ENCODE measurements around the gene TFPI.
"Not testable (repeated sequence)": the region's sequence is repeated elsewhere in the genome, so short reads cannot be mapped to it uniquely, and the experiment has no call there.

TFPI gene

DNA sequence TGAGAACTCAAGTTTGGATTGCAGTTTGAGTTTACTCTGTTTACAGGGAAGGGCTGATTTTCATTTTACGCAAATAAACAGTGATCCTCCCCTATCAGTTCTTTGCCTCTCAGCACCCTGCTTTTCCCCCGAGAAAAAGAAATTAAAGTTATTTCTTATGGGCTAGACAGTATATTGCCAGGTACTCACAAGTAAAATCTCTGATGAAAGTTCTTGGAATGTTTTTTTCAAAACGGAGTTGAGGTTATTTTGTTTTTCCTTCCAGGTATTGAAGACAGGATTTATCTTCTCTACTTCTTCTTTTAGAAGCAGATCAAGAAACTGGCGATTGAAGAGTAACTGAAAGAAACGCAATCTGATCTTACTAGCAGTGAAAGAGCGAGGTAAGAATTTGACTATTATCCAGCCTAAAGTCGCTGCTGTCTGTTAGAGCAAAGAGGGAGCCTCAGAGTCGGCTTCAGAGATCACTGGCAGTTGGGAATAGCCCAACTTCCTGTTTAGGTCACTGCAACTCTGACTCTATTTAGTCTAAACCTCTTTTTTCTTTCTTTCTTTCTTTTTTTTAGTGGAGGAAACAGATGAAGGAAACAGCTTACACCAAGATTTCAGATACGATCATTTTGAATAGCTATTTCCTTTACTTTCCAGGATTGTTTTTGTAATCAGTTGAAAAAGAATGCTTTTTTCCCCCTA is at the start of gene TFPI:
TSS of gene TFPI (minus strand) at position 425 of the 693 bp plus-strand sequence. CDS start 50,667 bp downstream, outside the sequence.
- DNase-seq: no peak

DNA sequence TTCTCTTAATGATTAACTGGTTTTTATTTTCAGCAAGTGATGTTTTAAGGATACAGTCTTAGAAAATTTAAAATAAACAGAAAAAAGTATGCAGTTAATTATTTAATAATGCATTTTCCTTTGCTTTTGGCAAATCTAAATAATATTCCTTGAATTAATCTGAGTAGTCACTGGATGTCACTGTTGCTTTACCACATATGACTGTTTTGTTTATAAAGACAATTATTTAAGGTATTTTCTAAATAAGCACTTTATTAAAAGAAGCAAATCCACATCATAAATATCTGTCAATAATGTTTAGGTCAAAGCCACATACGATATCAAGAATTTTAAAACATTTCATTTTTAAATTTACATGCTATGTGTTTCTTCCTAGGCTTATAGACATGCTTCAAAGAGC is 40.6 kb upstream of the TFPI start:
- DNase-seq: no peak

GRCh38 chr2:187593697-187594096 is 39.5 kb upstream of the TFPI start:
- no peak for DNase-seq

- no peak for DNase-seq
Observed at GRCh38 chr2:187593098-187593497, 38.9 kb upstream of the TFPI start.

DNA sequence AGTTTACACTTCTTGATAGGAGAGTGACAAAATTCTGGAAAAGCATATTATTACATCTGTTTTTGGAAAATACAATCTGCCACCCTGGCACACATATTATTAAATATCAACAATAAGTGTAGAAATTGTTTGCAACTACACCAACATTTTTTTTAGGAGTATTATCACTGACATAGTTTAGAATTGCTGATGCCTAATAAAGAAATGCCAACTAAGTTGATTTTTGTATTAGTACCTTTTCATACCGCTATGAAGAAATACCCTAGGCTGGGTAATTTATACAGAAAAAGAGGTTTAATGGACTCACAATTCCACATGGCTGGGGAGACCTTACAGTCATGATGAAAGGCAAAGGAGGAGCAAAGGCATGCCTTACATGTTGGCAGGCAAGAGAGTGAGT is 35.9 kb upstream of the TFPI start:
- DNase-seq: no peak

GRCh38 chr2:187586011-187586641 is 31.9 kb upstream of the TFPI start:
- no peak for DNase-seq

DNA sequence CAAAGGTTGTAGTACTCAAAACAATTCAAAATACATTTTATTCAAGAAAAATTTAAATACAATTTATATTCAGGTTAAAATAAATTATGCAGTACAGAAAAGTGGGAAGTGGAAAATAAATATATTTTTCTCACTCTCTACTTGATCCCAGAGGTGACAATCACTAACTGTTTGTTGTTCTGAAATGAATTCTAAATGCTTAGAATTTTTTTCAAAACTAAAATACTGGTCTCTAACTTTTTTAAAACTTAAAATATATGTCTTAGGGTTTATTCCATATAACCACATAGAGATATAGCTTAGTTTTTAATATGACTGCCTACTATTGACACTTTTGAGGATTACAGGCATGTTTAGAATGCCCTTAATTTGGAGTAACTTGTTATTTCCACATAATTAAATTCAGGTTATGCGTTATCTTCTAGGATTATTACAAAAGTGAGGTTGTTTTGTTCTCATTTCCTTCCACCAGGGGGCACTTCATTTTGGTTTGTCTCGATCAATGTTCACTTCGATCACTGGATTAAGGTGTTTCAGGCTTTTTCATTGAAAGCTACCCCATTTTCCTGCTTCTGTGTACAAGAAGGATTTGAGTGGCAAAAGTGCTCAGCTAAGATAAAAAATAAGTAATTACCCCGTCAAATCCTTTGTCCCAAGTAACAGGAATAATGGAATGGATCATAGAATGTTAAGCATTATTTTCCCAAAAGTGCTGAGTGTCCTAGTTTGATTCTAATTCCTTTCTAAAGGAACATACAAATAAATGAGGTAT is 27.1 kb upstream of the TFPI start:
- DNase-seq: no peak

DNA sequence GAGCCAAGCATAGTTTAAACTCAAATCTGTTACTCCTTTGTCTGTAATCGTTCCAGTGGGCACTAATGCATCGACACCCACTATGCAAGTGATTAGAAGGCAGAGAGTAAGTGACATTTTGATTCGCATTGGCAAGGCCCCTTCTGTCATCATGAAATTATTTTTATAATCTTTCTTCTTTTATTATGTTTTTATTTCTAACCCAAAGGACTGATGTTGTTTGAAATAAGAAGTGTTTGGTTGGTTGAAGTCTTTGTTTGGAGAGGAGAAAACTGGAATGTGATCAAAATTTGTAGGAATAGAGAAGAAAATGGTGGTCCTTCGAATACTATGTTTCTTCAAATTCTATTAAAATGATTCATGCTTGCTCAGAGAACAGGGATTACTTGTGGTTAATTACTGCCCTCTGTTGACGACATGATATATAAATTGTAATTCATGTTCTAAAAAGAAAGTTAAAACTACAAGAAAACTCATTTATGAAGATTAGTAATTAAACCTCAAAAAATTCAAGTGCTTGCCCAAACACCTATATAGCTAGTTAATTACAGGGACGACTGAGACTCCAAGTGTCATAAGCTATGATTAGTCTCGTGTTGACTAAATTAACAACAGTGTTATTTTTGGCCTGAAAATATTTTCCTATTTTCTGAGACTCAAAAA is 26.4 kb upstream of the TFPI start:
- no peak for DNase-seq

DNA sequence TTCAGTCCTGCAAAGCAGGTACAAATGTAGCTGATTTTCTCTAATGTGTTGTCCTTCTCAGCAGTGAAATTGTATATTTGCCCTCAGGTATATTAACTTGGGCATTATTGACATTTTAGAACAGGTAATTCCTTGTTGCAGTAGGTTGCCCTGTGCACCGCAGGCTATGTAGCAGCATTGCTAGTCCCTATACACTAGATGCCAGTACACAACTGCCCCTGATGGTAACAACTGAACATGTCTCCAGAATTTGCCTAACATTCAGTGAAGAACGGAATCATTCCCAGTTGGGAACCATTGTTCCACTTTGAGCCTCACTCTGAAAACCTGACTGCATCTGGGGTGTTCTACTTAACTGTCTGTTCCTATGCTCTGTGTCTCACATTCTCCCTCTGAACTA is 23.1 kb upstream of the TFPI start:
- no peak for DNase-seq

DNA sequence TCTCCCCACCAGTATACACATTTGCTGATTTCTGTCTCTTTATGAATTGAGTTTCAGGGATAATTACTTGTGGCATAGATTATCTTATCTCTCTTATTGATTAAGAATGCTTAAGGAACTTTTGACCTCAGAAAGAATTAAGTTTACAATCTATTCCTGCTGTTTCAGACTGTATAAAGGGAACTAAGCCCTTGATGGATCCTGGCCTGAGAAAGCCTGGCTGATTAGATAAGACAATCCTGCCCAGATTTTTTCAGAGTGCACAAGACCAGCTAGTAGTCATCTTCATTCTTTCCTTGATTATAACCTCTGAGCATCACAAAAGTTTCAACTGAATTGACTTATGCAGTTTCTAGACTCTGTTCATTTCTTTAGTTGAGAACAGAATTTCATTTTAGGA is 22.7 kb upstream of the TFPI start:
- DNase-seq: no peak

DNA sequence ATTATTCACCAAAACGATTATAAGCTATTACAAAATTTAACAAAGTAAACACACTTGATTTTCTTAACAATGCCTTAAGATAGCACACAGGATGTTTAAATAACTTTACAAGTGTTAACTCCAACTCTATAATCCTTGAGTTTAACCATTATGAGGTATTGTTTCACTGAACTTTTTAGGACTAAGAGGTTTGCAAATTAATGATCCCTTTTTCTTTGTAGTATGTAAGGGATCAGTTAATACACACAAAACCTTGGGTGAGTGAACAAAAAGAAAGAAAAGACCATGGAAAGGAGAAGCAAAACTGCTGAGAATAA is 21.5 kb upstream of the TFPI start:
- no peak for DNase-seq

- DNase-seq: no peak
Observed at GRCh38 chr2:187574969-187575750, 20.9 kb upstream of the TFPI start.

DNA sequence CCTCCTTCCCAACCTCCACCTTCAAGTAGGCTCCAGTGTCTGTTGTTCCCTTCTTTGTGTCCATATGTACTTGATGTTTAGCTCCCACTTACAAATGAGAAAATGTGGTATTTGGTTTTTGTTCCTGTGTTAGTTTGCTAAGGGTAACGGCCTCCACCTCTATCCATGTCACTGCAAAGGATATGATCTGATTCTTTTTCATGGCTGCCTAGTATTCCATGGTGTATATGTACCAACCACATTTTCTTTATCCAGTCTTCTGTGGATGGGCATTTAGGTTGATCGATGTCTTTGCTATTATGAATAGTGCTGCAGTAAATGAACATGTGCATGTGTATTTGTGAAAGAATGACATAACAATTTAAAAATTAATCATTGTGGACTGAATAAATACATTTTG is 19.5 kb upstream of the TFPI start:
- DNase-seq: no peak

DNA sequence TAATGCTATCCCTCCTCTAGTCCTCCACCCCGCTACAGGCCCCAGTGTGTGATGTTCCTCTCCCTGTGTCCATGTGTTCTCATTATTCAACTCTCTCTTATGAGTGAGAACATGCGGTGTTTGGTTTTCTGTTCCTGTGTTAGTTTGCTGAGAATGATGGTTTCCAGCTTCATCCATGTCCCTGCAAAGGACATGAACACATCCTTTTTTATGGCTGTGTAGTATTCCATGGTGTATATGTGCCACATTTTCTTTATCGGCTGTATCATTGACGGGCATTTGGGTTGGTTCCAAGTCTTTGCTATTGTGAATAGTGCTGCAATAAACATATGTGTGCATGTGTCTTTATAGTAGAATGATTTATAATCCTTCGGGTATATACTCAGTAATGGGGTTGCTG is 17.8 kb upstream of the TFPI start:
- not testable (repeated sequence) for DNase-seq

DNA sequence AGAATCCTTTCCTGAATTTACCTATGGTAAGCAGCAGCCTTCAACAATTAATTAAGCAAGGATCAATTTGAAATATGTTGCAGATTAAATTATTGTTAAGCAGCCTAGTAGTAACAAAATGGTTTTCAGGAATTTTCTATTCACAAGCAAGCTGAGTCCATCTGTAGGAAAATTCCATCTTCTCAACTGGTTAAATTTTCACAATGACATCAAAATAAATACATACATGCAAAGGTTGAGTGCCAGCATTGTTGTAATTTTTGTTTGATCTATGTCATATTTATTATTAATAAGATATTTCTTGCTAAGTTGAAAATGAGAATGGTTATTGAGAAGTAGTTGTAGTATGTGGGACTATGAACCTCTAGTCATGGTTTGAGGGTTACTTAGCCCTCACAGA is 15.3 kb upstream of the TFPI start:
- no peak for DNase-seq

DNA sequence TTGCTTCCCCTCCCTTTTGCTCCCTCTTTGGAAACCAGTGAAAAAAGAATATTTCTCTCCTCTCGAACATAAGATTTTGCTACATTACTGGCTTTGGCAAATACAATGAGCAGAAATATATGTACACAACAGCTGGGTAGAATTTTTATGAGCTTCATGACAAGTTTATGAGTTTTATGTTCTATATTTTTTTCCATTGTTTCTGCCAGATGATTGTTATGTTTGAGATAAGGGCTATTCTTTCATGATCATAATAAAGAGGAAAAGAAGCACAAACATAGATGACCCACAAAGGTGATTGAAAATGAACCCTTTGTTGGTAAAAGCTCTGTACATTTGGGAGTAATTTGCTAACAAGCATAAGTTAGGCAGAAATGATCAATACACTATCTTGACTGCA is 14.8 kb upstream of the TFPI start:
- no peak for DNase-seq

DNA sequence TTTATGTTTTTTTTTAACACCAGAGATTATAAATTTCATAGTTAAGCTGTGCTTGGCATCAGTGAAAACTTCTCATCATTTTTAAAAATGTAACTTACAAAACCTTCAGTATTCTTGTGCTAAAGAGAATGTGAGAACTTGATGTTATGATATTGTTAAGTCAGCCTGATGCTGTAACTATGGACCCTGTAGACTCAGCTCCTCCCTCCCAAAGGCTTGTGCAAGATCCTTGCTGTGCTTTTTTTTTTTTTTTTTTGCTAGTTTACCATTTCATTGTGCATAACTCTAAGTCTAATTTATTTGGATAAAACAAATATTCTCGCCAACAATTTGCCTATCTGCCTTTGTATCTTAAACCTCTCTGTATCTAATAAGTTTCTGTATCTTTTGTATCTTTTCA is 12.9 kb upstream of the TFPI start:
- DNase-seq: no peak

DNA sequence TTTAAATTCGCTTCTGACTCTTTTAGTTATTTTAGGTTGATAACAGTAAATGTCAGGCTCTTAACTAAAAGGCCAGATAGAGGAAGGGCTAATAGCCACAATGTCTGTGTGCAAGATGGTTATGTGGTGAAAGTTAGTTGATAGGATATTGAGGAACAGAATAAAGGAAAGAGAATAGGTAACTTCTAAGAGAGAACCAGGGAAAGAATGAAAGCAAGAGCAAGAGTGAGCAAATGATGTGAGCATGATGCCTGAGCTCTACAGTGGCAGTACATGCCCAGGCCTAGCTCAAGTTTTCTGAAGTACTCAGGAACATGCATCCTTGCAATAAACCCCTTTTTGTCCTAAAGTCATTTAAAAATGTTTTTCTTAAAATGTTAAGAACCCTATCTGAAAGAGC is 12.5 kb upstream of the TFPI start:
- DNase-seq: no peak

GRCh38 chr2:187566266-187566665 is 12.0 kb upstream of the TFPI start:
- no peak for DNase-seq

DNA sequence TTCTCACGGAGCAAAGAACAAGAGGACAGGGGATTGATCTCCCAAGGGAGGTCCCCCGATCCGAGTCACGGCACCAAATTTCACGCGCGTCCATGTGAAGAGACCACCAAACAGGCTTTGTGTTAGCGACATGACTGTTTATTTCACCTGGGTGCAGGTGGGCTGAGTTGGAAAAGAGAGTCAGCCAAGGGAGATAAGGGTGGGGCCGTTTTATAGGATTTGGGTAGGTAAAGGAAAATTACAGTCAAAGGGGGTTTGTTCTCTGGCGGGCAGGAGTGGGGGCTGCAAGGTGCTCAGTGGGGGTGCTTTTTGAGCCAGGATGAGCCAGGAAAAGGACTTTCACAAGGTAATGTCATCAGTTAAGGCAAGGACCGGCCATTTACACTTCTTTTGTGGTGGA is 11.4 kb upstream of the TFPI start:
- not testable (repeated sequence) for DNase-seq

DNA sequence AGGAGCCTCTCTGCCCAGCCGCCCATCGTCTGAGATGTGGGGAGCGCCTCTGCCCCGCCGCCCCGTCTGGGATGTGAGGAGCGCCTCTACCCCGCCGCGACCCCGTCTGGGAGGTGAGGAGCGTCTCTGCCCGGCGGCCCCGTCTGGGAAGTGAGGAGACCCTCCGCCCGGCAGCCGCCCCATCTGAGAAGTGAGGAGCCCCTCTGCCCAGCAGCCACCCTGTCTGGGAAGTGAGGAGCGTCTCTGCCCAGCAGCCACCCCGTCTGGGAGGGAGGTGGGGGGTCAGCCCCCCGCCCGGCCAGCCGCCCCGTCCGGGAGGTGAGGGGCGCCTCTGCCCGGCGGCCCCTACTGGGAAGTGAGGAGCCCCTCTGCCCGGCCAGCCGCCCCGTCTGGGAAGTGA is 2.3 kb upstream of the TFPI start:
- DNase-seq: not testable (repeated sequence)

DNA sequence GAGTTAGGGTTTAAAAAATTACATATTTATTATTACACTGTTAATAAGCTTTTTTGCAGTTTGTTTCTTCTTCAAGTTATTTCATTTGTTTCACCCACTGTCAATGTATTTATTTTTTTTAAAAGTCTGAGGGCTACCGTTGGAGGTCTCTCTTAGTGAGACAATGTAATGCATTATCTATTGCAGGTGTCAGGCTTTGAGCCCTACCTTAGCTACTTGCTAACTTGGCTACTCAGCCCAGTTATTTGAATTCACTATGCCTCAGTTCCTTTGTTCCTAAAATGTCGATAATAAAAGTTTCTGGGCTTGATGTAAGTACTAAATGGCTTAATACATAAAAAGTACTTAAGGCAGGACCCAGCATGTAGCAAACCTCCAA is 458 bp upstream of the TFPI start:
- no peak for DNase-seq
